Measurements from ENCODE around the gene PDK3.

PDK3 gene

DNA sequence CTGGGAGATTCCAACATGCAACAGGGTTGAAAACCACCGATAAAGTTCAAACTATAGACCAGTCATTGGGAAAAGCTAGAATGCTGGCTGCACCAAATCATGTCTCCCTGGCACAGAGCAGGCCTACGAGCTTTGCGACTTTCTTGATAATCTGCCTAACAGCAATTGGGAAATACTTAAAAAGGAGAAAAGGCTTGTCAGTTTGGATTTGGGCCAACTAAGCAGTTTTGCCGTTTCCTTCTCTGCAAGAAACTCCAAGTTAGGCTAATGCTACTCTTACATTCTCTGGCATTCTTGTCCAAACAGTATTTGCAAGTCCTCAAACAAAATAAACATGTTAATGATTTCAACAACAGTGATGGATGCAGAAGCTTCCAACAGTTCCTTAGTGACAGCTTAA, 87.9 kb downstream of the PDK3 start:
- TF ChIP-seq GATA2 (IDR thresholded peaks at IDR 0.05; ENCODE audit: low read depth, low read length): no peak

DNA sequence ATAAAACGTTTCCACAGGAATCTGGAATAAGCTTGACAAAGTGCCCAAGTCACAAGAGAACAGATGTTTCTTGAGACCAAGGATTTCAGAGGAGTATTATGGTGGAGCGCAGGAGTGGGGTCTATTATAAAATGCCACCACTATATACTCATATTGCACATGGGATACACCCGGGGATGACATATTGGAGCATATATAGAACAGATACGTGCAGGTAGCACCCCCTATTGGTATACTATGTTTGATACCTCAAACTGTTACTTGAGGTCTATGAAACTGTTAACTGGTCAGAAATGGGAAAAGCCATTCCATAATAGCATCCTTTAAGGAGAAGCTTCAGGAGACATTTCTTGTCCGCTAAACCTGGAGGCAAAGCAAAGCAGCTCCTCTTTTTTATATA, 96.0 kb downstream of the PDK3 start:
- TF ChIP-seq GATA3 (IDR thresholded peaks at IDR 0.05; ENCODE audit: low read depth, low read length) (no peak), GATA2 (IDR thresholded peaks at IDR 0.05; ENCODE audit: low read depth, low read length) (no peak)

DNA sequence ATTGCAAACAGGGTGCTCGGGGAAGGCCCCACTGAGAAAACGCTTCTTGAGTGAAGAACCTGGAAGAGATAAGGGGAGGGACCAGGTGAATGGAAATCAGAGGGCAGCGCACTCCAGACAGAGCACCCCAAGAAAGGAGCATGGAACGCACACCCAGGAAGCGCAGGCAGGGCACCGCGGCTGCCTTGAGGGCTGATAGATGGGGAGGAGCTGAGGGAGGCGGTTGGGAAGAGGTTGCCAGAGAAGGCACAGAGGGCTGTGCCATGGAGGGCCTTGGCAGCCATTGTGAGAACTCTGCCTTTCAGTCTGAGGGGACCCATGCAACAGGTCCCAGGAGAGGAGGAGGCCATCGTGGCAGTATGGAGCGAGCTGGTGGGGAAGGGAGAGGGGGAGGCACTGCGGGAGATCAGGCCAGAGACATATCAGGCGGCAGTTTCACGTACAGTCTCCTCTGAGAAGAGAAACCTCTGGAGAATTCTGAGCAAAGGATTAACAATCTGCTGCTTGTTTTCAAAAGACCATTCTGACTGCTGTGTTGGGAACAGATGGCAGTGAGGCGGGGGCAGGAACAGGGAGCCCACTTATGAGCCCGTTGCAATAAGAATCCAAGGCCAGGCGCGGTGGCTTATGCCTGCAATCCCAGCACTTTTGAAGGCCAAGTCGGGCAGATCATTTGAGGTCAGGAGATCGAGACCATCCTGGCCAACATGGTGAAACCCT, 98.4 kb downstream of the PDK3 start:
- TF ChIP-seq GATA2 (IDR thresholded peaks at IDR 0.05; ENCODE audit: low read depth, low read length) (no peak), GATA3 (IDR thresholded peaks at IDR 0.05; ENCODE audit: low read depth, low read length) (no peak)

DNA sequence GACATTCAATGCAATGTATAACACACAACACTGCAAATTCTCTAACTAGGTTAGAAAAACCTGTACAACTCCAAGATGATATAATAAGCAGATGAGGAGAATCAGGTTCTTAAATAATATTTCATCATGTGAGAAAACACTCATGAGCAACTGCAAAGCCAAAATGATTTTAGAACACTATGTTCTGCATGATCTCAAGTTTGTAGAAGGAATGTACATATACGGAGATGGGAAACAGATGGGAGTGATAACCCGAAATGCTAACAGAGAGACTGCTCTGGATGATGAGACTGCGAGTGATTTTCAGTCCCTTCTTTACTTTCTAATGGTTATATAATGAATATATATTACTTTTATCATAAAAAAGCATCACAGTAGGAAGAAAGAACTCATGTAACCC, 101.2 kb downstream of the PDK3 start:
- TF ChIP-seq GATA3 (IDR thresholded peaks at IDR 0.05; ENCODE audit: low read depth, low read length) (no peak), GATA2 (IDR thresholded peaks at IDR 0.05; ENCODE audit: low read depth, low read length) (no peak)

DNA sequence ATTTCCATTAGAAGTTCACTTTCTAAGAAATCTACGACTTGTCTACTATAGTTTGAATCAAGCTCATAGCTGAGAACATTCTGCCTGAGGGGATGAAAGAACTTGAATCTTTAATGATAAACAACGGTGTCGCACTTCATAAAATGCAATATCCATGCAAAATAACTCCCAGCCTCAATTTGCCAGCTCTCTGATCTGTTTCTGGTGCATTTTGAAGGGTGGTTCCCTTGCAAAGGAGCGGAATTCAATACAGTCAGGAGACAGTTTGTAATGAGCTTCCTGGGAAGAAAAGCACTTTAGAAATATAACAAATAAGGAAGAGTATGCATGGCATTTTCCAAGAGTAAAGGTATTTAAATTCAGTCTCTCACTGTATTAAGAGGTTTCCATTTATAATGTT, 102.1 kb downstream of the PDK3 start:
- TF ChIP-seq GATA2 (IDR thresholded peaks at IDR 0.05; ENCODE audit: low read depth, low read length) (no peak), GATA3 (IDR thresholded peaks at IDR 0.05; ENCODE audit: low read depth, low read length) (no peak)

DNA sequence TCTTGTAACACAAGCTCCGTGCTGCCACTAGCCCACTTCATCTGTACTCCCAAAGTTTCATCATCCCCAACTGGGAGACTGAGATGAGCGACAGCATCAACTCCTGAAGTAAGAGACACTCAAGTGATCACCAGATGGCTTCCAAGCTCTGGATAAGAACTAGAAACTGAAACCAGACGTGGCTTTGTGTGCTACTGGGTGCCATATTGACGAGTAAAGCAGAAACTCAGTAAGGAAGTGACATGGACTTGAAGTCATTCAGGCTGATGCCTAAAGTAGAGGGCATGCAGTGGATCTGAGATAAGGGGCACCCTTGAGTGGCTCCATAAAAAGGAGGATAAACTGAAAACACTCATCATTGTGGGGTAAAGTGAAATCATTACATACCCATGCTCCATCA, 109.7 kb downstream of the PDK3 start:
- TF ChIP-seq GATA2 (IDR thresholded peaks at IDR 0.05; ENCODE audit: low read depth, low read length) (no peak), GATA3 (IDR thresholded peaks at IDR 0.05; ENCODE audit: low read depth, low read length) (no peak)

DNA sequence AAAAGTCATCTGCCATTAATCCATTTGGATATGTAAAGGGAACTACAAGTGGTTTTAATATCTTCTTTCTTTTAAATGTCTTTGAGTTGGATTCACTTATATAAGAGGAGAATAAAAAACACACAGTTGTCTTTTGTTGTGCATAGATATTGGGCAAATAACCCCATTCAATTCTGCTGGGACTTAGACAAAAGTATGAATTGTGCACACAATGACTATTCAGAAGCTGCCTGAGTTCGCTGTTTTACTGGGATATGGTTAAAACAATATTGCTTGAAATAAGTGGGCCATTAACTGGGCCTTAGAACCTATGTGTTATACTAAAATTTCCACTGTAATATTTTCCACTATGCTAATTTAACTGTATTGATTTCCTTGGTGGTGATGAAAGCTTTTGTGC, 110.4 kb downstream of the PDK3 start:
- no peak for TF ChIP-seq GATA3 (IDR thresholded peaks at IDR 0.05; ENCODE audit: low read depth, low read length)
- TF ChIP-seq GATA2 (IDR thresholded peaks at IDR 0.05; ENCODE audit: low read depth, low read length): no peak

DNA sequence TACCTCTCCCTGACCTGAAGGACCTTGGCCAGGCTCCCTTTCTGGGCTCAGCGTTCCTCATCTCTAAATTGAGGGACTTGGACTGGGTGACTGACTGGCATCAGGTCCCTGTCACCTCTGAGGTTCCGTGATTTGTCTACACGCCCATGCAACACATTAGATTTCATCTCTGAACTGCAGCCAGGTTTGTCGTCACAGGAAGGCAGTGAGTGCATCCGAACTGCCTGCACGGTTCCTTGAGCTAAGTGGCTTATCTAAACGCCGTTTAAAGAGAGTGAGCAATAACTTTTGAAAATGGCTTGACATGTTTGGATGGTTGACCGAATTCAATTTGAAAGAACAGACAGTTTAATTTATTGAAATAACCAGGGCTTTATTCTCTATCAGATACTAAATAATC, 112.0 kb downstream of the PDK3 start:
- TF ChIP-seq GATA3 (IDR thresholded peaks at IDR 0.05; ENCODE audit: low read depth, low read length) (no peak), GATA2 (IDR thresholded peaks at IDR 0.05; ENCODE audit: low read depth, low read length) (no peak)
